T-helper 2 cell treated with Interferon-gamma antibody and Interleukin-4, amounts not matched to agents 5 μg/mL and 100 μg/mL, for 36 hours (primary cell): ENCODE measurements around the gene ESR2.
A peak's percentile ranks its signal among the peaks of the same experiment; 100 is the strongest.

Experiments used
- DNase-seq: peaks from one replicate; pipeline ENCODE4 v3.0.0; 2021; ENCODE audit warnings: low spot score
- H3K27ac Mint-ChIP-seq: one replicate; pipeline ENCODE4 v1.8.0; 2021; ENCODE audit warnings: mild to moderate bottlenecking, mixed read lengths
- H3K27me3 Mint-ChIP-seq: one replicate; pipeline ENCODE4 v1.8.0; 2021; ENCODE audit warnings: low read depth, mixed read lengths
- H3K36me3 Mint-ChIP-seq: one replicate; pipeline ENCODE4 v1.8.0; 2021; ENCODE audit warnings: low read depth, mixed read lengths
- H3K4me1 Mint-ChIP-seq: one replicate; pipeline ENCODE4 v1.8.0; 2021; ENCODE audit warnings: low read depth, mixed read lengths
- H3K4me3 Mint-ChIP-seq: one replicate; pipeline ENCODE4 v1.8.0; 2022; ENCODE audit warnings: mild to moderate bottlenecking, moderate library complexity, mixed read lengths
- H3K9me3 Mint-ChIP-seq: one replicate; pipeline ENCODE4 v1.8.0; 2021; ENCODE audit warnings: mixed read lengths

The ESR2 gene

GRCh38 chr14:64247195-64247594 lies 47.0 kb downstream of the ESR2 start:
- H3K27me3 Mint-ChIP-seq: peaks cover 23% of the 10 kb centered on the region
- H3K4me3 Mint-ChIP-seq: no peak overlapping the region
- no peak overlapping the region for H3K27ac Mint-ChIP-seq
- no peaks in the 10 kb centered on the region for H3K36me3 Mint-ChIP-seq
- DNase-seq: no peak
- H3K4me1 Mint-ChIP-seq: no peaks in the 10 kb centered on the region
- H3K9me3 Mint-ChIP-seq: no peaks in the 10 kb centered on the region

GRCh38 chr14:64246688-64247087 lies 47.5 kb downstream of the ESR2 start:
- no peak for DNase-seq
- Mint-ChIP-seq H3K27me3 (peaks cover 24% of the 10 kb centered on the region), H3K36me3 (no peaks in the 10 kb centered on the region), H3K9me3 (no peaks in the 10 kb centered on the region), H3K27ac (no peak overlapping the region), H3K4me3 (no peak overlapping the region), H3K4me1 (no peaks in the 10 kb centered on the region)

- H3K27ac Mint-ChIP-seq: no peak overlapping the region
- DNase-seq: no peak
- H3K9me3 Mint-ChIP-seq: no peaks in the 10 kb centered on the region
- peaks cover 20% of the 10 kb centered on the region for H3K27me3 Mint-ChIP-seq
- H3K4me1 Mint-ChIP-seq: no peaks in the 10 kb centered on the region
- H3K4me3 Mint-ChIP-seq: no peak overlapping the region
- H3K36me3 Mint-ChIP-seq: no peaks in the 10 kb centered on the region
Observed at GRCh38 chr14:64245491-64245890, 48.7 kb downstream of the ESR2 start.

GRCh38 chr14:64244279-64244678 lies 49.9 kb downstream of the ESR2 start:
- DNase-seq: no peak
- H3K36me3 Mint-ChIP-seq: no peaks in the 10 kb centered on the region
- no peak overlapping the region for H3K27ac Mint-ChIP-seq
- H3K27me3 Mint-ChIP-seq: peaks cover 19% of the 10 kb centered on the region
- H3K4me3 Mint-ChIP-seq: no peak overlapping the region
- no peaks in the 10 kb centered on the region for H3K4me1 Mint-ChIP-seq
- H3K9me3 Mint-ChIP-seq: no peaks in the 10 kb centered on the region

GRCh38 chr14:64238631-64239030 lies 55.5 kb downstream of the ESR2 start:
- Mint-ChIP-seq H3K36me3 (no peaks in the 10 kb centered on the region), H3K9me3 (no peaks in the 10 kb centered on the region), H3K4me1 (peaks cover 1% of the 10 kb centered on the region), H3K27me3 (peaks cover 29% of the 10 kb centered on the region), H3K4me3 (no peak overlapping the region), H3K27ac (no peak overlapping the region)
- DNase-seq: no peak

- Mint-ChIP-seq H3K36me3 (no peaks in the 10 kb centered on the region), H3K4me1 (peaks cover 5% of the 10 kb centered on the region), H3K27me3 (peaks cover 27% of the 10 kb centered on the region), H3K27ac (no peak overlapping the region), H3K4me3 (no peak overlapping the region), H3K9me3 (no peaks in the 10 kb centered on the region)
- no peak for DNase-seq
Observed at GRCh38 chr14:64238049-64238448, 56.1 kb downstream of the ESR2 start.

GRCh38 chr14:64235652-64236640 lies 58.2 kb downstream of the ESR2 start:
- H3K27ac Mint-ChIP-seq: no peak overlapping the region
- no peak for DNase-seq
- H3K36me3 Mint-ChIP-seq: no peaks in the 10 kb centered on the region
- H3K4me1 Mint-ChIP-seq: peaks cover 15% of the 10 kb centered on the region
- no peaks in the 10 kb centered on the region for H3K9me3 Mint-ChIP-seq
- H3K27me3 Mint-ChIP-seq: peaks cover 20% of the 10 kb centered on the region
- H3K4me3 Mint-ChIP-seq: no peak overlapping the region

GRCh38 chr14:64234877-64235651 lies 59.1 kb downstream of the ESR2 start:
- H3K4me1 Mint-ChIP-seq: peaks cover 15% of the 10 kb centered on the region

GRCh38 chr14:64233531-64234190 lies 60.5 kb downstream of the ESR2 start:
- Mint-ChIP-seq H3K36me3 (peaks cover 4% of the 10 kb centered on the region), H3K4me3 (no peak overlapping the region), H3K27me3 (peaks cover 17% of the 10 kb centered on the region), H3K9me3 (no peaks in the 10 kb centered on the region), H3K27ac (no peak overlapping the region), H3K4me1 (peaks cover 15% of the 10 kb centered on the region)
- no peak for DNase-seq

More at GRCh38 chr14:64234877-64235651, 59.1 kb downstream of the ESR2 start:
- Mint-ChIP-seq H3K36me3 (peaks cover 4% of the 10 kb centered on the region), H3K27me3 (peaks cover 17% of the 10 kb centered on the region), H3K27ac (no peak overlapping the region), H3K9me3 (no peaks in the 10 kb centered on the region), H3K4me3 (no peak overlapping the region)
- DNase-seq: no peak

GRCh38 chr14:64232944-64233343 lies 61.2 kb downstream of the ESR2 start:
- peaks cover 15% of the 10 kb centered on the region for H3K4me1 Mint-ChIP-seq
- peaks cover 4% of the 10 kb centered on the region for H3K36me3 Mint-ChIP-seq
- no peak overlapping the region for H3K4me3 Mint-ChIP-seq
- DNase-seq: no peak
- no peak overlapping the region for H3K27ac Mint-ChIP-seq
- H3K9me3 Mint-ChIP-seq: no peaks in the 10 kb centered on the region
- H3K27me3 Mint-ChIP-seq: peaks cover 12% of the 10 kb centered on the region

GRCh38 chr14:64232095-64232838 lies 61.9 kb downstream of the ESR2 start:
- Mint-ChIP-seq H3K27me3 (peaks cover 9% of the 10 kb centered on the region), H3K27ac (no peak overlapping the region), H3K4me3 (no peak overlapping the region), H3K36me3 (peaks cover 4% of the 10 kb centered on the region), H3K4me1 (peaks cover 15% of the 10 kb centered on the region), H3K9me3 (no peaks in the 10 kb centered on the region)
- DNase-seq: peak; percentile 76

- no peak overlapping the region for H3K4me3 Mint-ChIP-seq
- no peak for DNase-seq
- no peak overlapping the region for H3K27ac Mint-ChIP-seq
- H3K36me3 Mint-ChIP-seq: peaks cover 15% of the 10 kb centered on the region
- H3K27me3 Mint-ChIP-seq: no peaks in the 10 kb centered on the region
- no peaks in the 10 kb centered on the region for H3K9me3 Mint-ChIP-seq
- peaks cover 15% of the 10 kb centered on the region for H3K4me1 Mint-ChIP-seq
Observed at GRCh38 chr14:64229489-64229888, 64.7 kb downstream of the ESR2 start.

- Mint-ChIP-seq H3K27me3 (no peaks in the 10 kb centered on the region), H3K27ac (no peak overlapping the region), H3K4me3 (no peak overlapping the region), H3K4me1 (peaks cover 10% of the 10 kb centered on the region), H3K9me3 (no peaks in the 10 kb centered on the region), H3K36me3 (peaks cover 20% of the 10 kb centered on the region)
- no peak for DNase-seq
Observed at GRCh38 chr14:64227856-64228255, 66.3 kb downstream of the ESR2 start.
